ENCODE measurements around the gene OR2G3.

Gene OR2G3

GRCh38 chr1:247605286-247605685 lies at the start of gene OR2G3:
OR2G3 (plus strand) TSS chr1:247605586; CDS start chr1:247605586, 0 bp downstream.
- Histone ChIP-seq H3K27ac (no peak within 1 kb of the TSS), H3K4me3 (ENCODE audit: low read depth, low read length) (no peak within 1 kb of the TSS), H3K36me3 (replicated peaks) (no peaks in the 10 kb centered on the region), H3K27me3 (replicated peaks) (no peaks in the 10 kb centered on the region)
- no peak for DNase-seq
- TF ChIP-seq CTCF (IDR thresholded peaks at IDR 0.05; ENCODE audit: low read depth, low read length, missing control alignments): no peak
- in situ Hi-C loops (cut with HindIII; ENCODE audit: low pct_ligation_motif_present, low sequenced_read_pairs): no loop called here

GRCh38 chr1:247557926-247558674 lies 47.3 kb upstream of the OR2G3 start:
- in situ Hi-C loops (cut with HindIII; ENCODE audit: low pct_ligation_motif_present, low sequenced_read_pairs): no loop called here
- no peak for DNase-seq

GRCh38 chr1:247561711-247562110 lies 43.7 kb upstream of the OR2G3 start:
- Histone ChIP-seq H3K36me3 (replicated peaks) (no peaks in the 10 kb centered on the region), H3K4me3 (ENCODE audit: low read depth, low read length) (no peak overlapping the region), H3K27ac (no peak overlapping the region), H3K27me3 (replicated peaks) (no peaks in the 10 kb centered on the region)
- TF ChIP-seq CTCF (IDR thresholded peaks at IDR 0.05; ENCODE audit: low read depth, low read length, missing control alignments): no peak
- in situ Hi-C loops (cut with HindIII; ENCODE audit: low pct_ligation_motif_present, low sequenced_read_pairs): no loop called here
- DNase-seq: no peak

More at GRCh38 chr1:247557926-247558674, 47.3 kb upstream of the OR2G3 start:
- TF ChIP-seq CTCF (IDR thresholded peaks at IDR 0.05; ENCODE audit: low read depth, low read length, missing control alignments): no peak
- Histone ChIP-seq H3K27me3 (replicated peaks) (no peaks in the 10 kb centered on the region), H3K36me3 (replicated peaks) (no peaks in the 10 kb centered on the region), H3K4me3 (ENCODE audit: low read depth, low read length) (no peak overlapping the region), H3K27ac (no peak overlapping the region)

GRCh38 chr1:247562198-247562597 lies 43.2 kb upstream of the OR2G3 start:
- no peak for TF ChIP-seq CTCF (IDR thresholded peaks at IDR 0.05; ENCODE audit: low read depth, low read length, missing control alignments)
- Histone ChIP-seq H3K27me3 (replicated peaks) (no peaks in the 10 kb centered on the region), H3K27ac (no peak overlapping the region), H3K36me3 (replicated peaks) (no peaks in the 10 kb centered on the region), H3K4me3 (ENCODE audit: low read depth, low read length) (no peak overlapping the region)
- in situ Hi-C loops (cut with HindIII; ENCODE audit: low pct_ligation_motif_present, low sequenced_read_pairs): no loop called here
- DNase-seq: no peak

- in situ Hi-C loops (cut with HindIII; ENCODE audit: low pct_ligation_motif_present, low sequenced_read_pairs): no loop called here
Measured at GRCh38 chr1:247574236-247574635, 31.1 kb upstream of the OR2G3 start.

More at GRCh38 chr1:247574236-247574635, 31.1 kb upstream of the OR2G3 start:
- no peak overlapping the region for H3K27ac ChIP-seq
- no peak overlapping the region for H3K4me3 ChIP-seq (ENCODE audit: low read depth, low read length)
- H3K27me3 ChIP-seq (replicated peaks): no peaks in the 10 kb centered on the region
- no peak for TF ChIP-seq CTCF (IDR thresholded peaks at IDR 0.05; ENCODE audit: low read depth, low read length, missing control alignments)
- DNase-seq: no peak
- no peaks in the 10 kb centered on the region for H3K36me3 ChIP-seq (replicated peaks)

All from brain microvascular endothelial cell (primary cell).